Measurements from ENCODE around the gene SPATA31C1.

SPATA31C1 gene

GRCh38 chr9:87871425-87872078 lies 46.2 kb upstream of the SPATA31C1 start:
- no peak for ATAC-seq
- no peak for TF ChIP-seq CSRNP3 (CRISPR knock-in tag; IDR thresholded peaks at IDR 0.05)
- TF ChIP-seq OSR1 (CRISPR knock-in tag; IDR thresholded peaks at IDR 0.05): no peak
- TF ChIP-seq TSHZ2 (CRISPR knock-in tag; IDR thresholded peaks at IDR 0.05): no peak
- TF ChIP-seq ZC3H10 (CRISPR knock-in tag; IDR thresholded peaks at IDR 0.05): no peak
- no peak for TF ChIP-seq CREB5 (CRISPR knock-in tag; IDR thresholded peaks at IDR 0.05; ENCODE audit: low read depth)
- no peak for TF ChIP-seq ZFP3 (CRISPR knock-in tag; IDR thresholded peaks at IDR 0.05)
- TF ChIP-seq BACH2 (CRISPR knock-in tag; IDR thresholded peaks at IDR 0.05; ENCODE audit: borderline replicate concordance): no peak
- no peak for TF ChIP-seq SNAI2 (CRISPR knock-in tag; IDR thresholded peaks at IDR 0.05)
- no peak for TF ChIP-seq ESRRG (CRISPR knock-in tag; IDR thresholded peaks at IDR 0.05)
- no peak for TF ChIP-seq TCF4 (CRISPR knock-in tag; IDR thresholded peaks at IDR 0.05; ENCODE audit: borderline replicate concordance)
- no peak for TF ChIP-seq ISL1 (CRISPR knock-in tag; IDR thresholded peaks at IDR 0.05)
- TF ChIP-seq CSDC2 (CRISPR knock-in tag; IDR thresholded peaks at IDR 0.05): no peak
- no peak for TF ChIP-seq ZNF70 (CRISPR knock-in tag; IDR thresholded peaks at IDR 0.05)

GRCh38 chr9:87872079-87872624 lies 45.6 kb upstream of the SPATA31C1 start:
- no peak for TF ChIP-seq GLIS3 (CRISPR knock-in tag; IDR thresholded peaks at IDR 0.05)
- TF ChIP-seq CSDC2 (CRISPR knock-in tag; IDR thresholded peaks at IDR 0.05): no peak
- TF ChIP-seq CREB5 (CRISPR knock-in tag; IDR thresholded peaks at IDR 0.05; ENCODE audit: low read depth): no peak
- no peak for TF ChIP-seq ZC3H10 (CRISPR knock-in tag; IDR thresholded peaks at IDR 0.05)
- no peak for TF ChIP-seq TSHZ2 (CRISPR knock-in tag; IDR thresholded peaks at IDR 0.05)
- TF ChIP-seq RARB (CRISPR knock-in tag; IDR thresholded peaks at IDR 0.05): no peak
- no peak for TF ChIP-seq CSRNP3 (CRISPR knock-in tag; IDR thresholded peaks at IDR 0.05)
- TF ChIP-seq SNAI2 (CRISPR knock-in tag; IDR thresholded peaks at IDR 0.05): no peak
- no peak for TF ChIP-seq POU6F1 (CRISPR knock-in tag; IDR thresholded peaks at IDR 0.05; ENCODE audit: borderline replicate concordance, low read depth)
- TF ChIP-seq BACH2 (CRISPR knock-in tag; IDR thresholded peaks at IDR 0.05; ENCODE audit: borderline replicate concordance): no peak
- no peak for TF ChIP-seq ARNTL (CRISPR knock-in tag; IDR thresholded peaks at IDR 0.05; ENCODE audit: borderline replicate concordance, low read depth)
- no peak for TF ChIP-seq ZNF565 (CRISPR knock-in tag; conservative IDR thresholded peaks at IDR 0.05; ENCODE audit: low read depth)
- TF ChIP-seq ZFP30 (CRISPR knock-in tag; IDR thresholded peaks at IDR 0.05): no peak
- no peak for TF ChIP-seq OSR1 (CRISPR knock-in tag; IDR thresholded peaks at IDR 0.05)
- no peak for TF ChIP-seq ESRRG (CRISPR knock-in tag; IDR thresholded peaks at IDR 0.05)

More at GRCh38 chr9:87872079-87872624, 45.6 kb upstream of the SPATA31C1 start:
- no peak; the same call in 2 of the 3 replicates for ATAC-seq

All from SK-N-SH treated with all-trans-retinoic acid at 6 μM for 48 hours (cell line).